HTERT RPE-1 (cell line): ENCODE data around the gene PSMD6.

Experiments used
- in situ Hi-C: fragments of 300-500 bp; cut with MboI; formaldehyde crosslinking; loops from 4 replicates; pipeline ENCODE4 v1.14.3; 2020; ENCODE audit warnings: low sequenced_read_pairs

PSMD6 gene

DNA sequence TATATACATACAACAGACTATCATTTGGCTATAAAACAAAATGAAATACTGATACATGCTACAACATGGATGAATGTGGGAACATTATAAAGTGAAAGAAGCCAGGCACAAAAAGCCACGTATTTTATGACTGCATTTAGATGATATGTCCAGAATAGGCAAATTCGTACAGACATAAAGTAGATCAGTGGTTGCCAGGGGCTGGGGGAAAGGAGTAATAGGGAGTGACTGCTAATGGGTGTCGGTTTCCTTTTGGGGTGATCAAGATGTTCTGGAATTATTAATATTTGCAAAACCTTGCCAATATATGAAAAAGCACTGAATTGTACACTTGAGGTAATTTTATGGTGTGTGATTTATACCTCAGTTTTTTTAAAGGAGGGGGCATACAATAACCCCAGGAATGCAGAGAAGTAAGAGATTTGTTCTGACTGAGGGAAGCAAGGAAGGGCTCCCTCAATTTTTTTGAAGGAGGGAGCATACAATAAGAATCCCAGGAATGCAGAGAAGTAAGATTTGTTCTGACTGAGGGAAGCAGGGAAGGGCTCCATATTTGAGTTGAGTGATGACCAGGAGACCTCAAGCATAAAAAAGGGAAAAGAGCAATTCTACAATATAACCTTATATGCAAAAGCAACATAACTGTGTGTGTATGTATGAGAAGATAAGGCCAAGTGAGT is 6.2 kb downstream of the PSMD6 start:
- in situ Hi-C loops: no loop called here

DNA sequence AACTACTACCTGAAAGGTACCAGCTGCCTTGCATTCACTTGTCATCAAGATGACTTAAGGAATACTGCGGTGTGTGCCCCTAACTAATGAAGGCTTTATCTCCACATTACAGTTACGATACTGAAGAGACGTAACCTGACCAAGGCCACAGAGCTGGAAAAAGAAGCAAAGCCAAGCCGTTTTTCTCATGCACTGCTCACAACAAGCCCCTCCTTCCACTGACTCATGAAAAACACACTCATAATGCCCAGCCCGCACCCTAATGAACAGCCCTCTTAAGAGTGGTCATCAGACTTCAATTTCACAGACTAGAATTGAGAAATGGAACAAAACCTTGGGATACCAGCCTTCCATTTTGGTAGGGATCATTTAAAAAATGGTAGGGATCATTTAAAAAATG is 11.6 kb downstream of the PSMD6 start:
- in situ Hi-C loops: no loop called here

DNA sequence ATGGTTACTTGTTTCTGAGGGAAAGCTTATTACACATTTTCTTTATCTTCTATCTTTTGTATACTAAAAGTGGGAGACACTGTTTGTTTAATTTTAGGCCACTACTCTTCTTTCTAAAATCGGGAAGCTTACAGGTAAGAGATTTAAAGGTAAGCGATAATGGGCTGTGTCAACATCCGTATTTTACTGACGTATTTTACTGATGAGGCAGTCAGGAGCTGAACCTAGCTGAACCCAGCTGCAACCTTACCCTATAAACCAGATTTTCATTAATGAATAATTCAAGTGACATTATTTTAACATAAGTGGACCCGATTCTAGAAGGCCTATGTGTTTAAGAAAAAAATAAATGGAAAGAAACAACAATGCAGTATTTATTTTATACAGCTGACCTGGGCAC is 13.1 kb downstream of the PSMD6 start:
- in situ Hi-C loops: no loop called here

DNA sequence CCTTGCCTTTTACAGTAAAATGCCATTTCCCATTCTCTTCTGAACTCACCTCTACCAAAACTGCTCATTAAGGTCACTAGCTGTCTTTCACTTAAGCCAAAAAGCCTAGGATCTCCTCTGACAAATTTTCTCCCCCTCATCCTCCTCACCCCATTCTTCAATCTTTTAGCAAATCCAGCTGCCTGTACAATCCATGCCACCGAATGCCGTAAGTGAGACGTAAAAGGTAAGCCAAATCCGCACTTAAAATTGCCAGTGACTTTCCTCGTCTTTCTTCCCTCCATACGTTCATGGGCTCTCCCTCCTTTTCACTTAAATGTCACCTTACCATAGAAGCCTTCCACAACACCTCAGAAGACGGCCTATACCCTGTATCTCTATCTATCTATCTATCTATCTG is 13.8 kb downstream of the PSMD6 start:
- in situ Hi-C loops: no loop called here

DNA sequence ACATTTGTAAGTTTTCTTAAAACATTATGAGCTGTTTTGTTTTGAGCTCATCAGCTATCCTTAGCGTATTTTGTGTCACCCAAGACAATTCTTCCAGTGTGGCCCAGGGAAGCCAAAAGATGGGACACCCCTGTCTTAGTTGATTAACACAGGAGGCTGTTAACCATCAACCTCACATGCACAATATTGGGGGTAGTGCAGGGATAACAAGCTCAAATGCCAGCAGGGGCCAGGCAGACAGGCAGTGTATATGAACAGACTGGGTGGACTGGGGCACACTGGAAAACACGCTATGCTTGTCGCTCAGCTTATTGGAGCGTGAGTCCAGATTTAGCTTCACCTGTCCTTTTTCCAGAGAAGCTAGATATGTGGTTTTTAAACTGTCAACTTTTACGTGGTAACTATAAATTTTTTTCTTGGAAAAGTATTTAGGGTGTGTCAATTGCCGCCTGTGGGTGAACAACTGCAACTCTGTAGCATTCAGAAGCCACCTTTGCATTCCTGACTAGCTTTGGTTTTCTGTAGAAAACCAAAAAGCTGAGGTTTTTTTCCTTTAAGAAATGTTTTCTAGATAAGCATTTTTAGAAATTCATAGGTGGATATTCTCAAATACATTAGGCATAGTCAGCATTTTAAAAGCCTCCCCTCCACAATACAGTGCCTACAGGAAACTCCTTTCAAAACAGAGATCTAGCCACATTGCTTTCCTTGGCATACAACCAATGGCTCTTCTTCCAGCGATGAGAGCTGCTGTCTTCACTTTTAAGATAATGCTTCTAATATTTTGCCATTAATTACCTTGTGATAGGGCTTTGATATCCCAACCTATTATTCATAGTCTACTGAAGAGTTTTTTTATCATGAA is 14.6 kb downstream of the PSMD6 start:
- in situ Hi-C loops: no loop called here

DNA sequence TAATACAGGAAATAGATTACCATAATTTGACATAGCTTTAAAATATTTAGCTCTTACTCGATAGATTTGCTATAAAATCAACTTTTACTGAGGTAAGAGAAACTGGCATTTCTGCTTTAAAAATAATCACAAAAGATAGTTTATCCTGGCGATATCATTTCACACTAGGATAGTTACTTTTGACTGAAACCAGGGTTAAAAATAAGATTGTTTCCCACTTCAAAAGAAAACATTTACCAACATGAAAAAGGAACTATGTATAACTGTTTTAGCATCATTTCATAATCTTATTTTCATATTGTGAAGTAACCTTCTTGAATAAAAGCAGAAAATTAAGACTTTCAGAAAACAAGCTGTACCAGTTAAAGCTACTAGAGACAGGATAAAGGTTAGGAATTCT is 15.3 kb downstream of the PSMD6 start:
- in situ Hi-C loops: no loop called here

DNA sequence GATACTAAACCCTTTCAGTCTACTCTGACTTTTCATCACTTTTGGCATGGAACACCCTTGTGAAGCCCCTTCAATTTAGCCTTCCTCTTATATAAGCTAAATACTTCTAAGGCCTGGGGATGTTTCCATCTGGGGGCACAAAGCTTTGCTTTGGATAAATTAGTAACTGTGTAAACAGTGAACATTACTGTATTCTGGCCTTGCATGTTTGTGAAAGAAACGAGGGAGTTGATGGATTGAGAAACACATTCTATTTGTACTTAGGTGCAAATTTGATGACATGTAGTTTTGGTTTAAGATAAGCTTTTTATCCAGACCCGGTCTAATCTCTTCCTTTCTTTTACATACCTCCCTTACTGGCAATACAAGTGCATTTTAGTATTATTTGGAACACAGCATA is 19.7 kb downstream of the PSMD6 start:
- in situ Hi-C loops: no loop called here

DNA sequence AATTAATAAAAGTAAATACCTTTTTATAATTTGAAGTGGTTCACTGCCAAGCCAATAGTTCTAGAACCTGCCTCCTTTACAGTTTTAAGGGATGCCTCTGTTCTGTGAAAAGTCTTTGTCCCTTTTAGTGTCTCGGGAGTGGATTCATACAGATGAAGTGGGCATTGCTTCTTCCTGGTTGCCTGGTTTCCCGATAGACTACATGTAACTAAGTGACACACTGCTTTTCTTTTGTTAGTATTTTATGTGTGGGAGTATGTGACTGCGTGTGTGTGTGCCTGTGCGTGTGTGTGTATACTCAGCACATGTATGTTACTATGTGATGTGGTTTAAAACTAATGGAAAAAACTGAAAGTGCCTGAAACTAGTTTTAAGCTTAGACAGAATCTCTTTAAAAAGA is 21.1 kb downstream of the PSMD6 start:
- in situ Hi-C loops: no loop called here

DNA sequence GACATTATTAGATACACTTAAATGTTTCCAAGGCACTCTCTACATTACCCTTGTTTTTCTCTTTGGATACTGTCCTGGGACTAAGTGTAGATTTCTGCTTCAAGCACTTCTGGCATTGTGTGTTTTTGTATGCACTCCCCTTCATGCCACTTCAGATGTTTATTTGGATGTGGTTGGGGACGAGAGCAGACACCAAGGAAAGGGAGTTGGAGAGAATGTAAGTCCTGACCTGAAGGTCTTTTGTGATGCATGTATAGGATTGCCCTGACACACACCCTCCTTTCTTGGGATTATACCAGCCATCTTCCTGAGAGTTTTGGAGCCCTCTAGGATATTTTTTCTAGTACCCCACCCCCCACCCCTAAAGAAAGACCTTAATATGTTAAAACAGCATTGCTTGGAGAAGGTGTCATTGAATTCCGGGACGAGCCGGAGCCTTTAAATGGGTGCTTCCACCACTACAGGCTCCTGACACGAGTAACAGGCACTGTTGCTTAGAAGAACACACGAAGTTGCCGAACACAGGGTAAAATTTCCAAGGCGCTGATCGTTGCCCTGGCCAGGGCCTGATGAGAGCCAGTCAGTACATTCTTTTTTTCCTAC is 22.7 kb downstream of the PSMD6 start:
- in situ Hi-C loops: no loop called here

DNA sequence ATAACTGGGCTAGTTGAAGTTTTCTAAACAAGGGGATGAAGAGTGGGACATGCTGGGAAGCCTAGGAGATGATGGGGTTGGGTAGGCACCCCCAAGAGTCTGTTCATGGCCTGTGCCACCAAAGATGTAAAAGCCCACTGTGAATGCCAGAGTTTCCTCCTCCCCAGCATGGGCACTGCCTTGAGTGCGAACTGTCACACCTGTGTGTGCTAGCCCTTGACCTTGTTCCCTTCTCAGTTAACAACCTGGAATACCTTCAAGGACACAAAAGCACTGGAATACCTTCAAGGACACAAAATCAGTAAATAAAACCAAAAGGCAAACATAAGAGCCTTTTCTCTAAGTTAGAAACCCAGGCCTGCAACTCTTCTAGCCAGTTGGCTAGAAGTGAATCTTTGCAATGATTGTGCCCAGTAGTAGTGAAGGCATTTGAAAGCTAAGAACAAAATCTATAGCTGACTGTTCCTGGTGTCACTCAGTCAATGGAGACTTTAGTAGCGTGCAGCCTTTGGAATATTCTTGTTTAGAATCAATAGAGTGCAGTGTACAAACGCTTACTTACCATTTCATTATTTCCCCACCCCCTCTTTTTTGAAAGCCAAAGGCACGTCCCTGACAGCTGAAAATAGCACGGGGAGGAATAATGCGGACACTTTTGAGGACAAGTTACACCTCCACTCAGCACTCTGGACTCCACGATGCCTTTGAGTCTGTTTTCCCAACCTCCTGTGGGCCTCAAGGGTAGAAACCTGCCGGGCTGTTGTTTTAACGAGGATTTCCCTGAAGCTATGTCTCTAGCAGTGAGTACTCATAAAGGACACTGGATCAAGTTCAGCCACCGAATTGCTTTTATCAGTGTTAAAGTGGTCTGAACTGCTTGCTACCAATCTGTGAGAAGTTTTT is 24.2 kb downstream of the PSMD6 start:
- in situ Hi-C loops: no loop called here

DNA sequence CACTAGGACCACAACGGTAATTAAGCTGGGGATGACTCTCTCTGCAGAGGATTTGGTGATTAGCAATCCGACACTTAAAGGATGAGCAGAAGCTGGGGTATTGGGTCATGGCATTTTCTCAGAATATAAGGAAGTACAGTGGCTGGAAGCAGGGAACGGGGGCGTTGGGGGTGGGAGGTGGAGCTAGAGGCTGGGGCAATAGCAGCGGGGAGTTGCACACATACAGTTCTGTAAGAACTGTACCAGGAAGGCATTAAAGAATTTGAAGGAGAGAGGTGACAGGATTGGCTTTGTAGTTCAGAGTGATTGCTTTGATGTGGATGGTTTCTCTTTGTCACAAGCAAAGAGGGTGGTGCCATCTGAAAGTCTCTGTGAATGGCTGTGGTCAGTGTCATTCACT is 28.2 kb downstream of the PSMD6 start:
- in situ Hi-C loops: no loop called here

DNA sequence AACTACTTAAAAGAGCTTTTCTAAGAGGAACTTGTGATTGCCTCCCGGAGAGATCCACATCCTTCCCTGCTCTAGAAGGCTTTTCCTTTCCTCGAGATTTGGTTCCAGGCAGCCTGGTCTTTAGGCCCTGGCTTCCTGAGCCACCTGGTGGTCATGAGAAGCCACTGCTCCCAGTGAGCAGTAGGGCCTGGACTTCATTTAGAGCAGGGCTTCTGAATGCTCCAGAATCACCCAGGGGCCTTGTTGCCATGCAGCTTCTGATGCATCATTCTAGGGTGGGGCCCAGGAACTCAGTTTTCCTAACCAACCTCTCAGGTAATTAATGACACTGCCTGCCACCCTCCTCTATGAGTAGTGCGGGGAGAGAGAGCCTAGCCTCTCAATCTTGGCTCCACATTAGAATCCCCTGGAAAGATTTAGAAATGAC is 29.6 kb downstream of the PSMD6 start:
- in situ Hi-C loops: no loop called here

DNA sequence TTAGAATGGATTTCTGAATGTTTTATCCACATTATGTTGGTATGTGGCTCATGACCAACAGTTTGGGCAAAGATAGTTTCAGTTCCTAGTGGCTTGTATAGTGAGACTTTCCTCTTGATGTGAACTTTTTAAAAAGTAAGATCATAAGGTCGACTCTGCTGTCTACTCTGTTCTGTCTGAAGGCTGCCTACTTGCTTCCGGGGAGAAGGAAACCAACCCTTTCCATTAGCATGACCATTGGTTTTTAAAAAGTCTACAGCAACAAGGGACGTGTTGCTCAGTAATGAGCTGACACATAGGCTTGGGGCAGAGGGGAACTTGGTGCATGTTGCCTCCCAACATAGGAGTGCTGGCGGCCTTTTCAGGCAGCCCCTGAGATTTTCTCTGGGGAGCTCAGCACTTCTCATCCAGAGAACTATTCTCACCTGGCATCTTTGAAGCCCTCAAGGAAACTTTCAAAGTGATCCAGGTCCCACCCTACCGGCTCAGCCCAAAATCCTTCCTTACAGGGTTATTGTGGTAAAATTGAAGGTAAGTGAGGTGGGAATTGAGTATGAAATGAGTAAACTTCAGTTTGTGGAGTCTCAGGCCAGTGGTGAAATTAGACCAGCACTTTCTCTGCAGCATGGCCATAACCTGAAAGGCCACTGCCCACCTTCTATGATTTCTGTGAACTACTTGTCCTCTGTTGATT is 30.6 kb downstream of the PSMD6 start:
- in situ Hi-C loops: no loop called here

DNA sequence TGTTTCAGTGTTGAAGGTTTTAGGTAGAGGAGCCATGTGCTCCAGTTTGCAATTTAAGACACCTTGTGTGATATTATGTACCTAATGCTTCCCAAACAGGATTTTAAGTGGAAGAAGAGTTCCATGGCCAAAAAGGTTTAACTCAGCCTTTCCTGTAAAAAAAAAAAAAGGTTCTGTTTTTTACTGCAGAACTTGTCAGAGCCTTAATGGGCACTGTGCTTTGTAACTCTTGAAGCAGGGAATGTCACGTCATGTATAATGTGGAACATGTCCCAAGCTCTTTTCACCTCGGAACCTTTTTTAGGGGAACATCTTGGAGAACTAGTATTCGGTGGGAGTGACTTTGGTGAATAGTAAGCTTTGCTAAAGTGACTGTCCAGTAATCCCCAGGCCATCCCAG is 31.6 kb downstream of the PSMD6 start:
- in situ Hi-C loops: no loop called here

DNA sequence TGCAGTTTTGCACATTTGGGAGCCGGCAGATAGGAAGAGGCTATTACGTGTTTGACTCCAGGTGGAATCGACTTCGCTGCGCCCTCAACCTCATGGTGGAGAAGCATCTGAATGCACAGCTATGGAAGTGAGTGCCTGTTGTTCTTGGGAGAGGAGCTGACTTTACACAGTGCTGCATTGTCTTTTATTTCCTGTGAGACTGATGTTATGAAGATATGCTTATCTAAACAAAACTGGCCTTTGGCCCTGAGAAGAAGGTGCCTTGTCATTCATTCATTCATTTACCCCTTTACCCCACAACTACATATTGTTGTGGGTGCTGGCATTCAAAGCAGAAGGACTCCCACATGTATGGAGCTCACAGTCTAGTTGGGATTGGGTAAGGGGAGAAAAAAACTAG is 32.6 kb downstream of the PSMD6 start:
- in situ Hi-C loops: no loop called here

DNA sequence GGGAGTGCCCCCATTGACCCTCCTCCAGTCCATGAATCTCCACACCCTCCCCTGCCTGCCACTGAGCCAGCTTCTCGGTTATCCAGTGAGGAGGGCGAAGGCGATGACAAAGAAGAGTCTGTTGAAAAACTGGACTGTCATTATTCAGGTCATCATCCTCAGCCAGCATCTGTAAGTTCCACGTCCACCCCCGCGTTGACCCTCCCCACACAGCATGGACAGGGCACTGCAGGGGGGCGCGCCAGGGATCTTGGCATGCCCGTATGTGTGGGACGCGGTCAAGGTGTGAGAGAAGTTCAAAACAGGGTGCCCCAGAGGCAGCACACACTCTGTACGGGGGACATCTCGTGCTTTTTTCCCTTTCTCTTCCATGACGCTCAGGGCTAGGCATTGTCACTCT is 33.1 kb downstream of the PSMD6 start:
- in situ Hi-C loops: no loop called here

DNA sequence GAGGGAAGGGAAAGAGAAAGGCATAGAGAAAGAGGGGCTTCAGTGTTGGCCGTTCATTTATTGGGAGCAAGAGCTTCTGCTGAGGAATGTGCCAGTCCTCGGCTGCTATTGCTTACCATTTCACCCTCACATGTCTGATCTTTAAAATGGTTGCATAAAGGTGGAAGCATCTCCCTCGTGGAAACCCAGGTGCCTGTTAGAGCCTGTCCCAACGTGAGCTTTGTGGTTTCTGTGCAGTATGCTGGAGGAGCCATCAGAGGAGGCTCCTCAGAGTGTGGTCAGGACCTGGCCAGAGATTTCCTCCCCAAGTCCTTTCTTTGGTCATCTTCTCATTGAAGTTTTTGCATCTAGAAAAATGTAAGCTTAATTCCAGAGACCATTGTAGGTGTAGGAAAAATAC is 34.4 kb downstream of the PSMD6 start:
- in situ Hi-C loops: no loop called here

DNA sequence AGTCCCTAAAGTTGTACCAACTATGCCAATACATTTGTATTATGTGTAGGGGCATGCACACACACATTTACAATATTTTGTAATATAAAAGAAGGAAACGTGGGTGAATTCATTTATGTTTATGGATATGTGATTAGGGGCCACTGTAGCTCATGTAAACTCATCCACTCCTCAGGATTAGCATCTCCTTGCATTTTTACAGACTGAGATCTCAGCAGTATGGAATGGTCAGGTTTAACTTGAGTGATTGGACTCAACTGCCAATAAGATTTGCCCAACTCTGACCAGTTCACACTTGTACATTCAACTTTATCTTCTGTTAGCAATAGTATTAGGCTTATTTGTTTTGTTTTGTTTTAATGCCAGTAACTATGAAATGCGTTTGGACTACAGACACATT is 36.5 kb downstream of the PSMD6 start:
- in situ Hi-C loops: no loop called here

DNA sequence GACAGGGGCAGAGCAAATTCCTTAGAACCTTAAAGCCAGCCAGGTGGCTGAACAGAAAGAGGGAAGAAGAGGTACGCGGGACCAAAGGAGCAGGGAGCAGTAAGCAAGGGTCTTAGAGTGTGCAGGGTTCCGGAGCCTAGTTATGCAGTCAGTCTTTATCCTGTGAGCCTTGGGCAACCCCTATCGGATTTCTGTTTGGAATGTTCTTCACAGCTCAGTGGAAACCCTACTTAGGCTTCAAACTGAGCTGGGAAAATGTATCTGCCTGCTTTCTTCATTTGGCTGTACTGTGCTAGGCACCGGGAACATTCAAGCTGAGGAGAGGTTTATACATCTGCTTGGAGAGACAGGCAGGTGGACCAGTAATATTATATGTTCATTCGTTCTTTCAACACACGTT is 37.1 kb downstream of the PSMD6 start:
- in situ Hi-C loops: no loop called here

DNA sequence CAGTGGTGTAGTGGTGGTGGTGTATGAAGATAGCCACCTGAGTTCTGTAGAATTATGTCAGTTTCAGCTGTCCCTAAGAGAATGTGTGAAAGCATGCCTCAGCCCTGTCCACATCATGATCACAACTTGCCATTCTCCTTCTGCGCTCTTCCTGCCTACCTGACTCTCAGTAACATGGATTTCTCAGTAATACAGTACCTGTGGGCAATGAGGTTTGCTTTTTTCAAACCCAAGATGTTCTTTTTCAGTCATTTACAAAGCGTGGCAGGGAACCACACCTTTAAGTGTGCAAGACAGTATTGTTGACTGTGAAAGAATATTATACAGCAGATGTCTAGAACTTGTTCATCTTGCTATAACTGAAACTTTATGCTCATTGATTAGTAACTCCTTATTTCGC is 38.9 kb downstream of the PSMD6 start:
- in situ Hi-C loops: no loop called here

DNA sequence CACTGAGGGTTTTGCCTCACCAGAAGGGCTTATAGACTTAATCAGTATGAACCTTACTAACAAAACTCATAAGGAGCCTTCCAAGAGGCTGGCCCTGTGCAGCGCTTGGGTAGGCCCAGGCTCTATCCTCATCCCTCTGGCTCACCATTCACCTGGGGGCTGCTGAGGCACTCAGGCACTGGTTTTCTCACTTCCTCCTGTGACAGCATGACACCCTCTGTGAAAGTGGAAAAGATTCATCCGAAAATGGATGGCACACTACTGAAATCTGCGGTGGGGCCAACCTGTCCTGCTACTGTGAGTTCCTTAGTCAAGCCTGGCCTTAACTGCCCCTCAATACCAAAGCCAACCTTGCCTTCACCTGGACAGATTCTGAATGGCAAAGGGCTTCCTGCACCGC is 41.3 kb downstream of the PSMD6 start:
- in situ Hi-C loops: no loop called here
